Osteoblast (primary cell): Measurements from ENCODE around the gene TMEM176B. TPM values are rescaled to one million over a fixed set of nuclear protein-coding genes. Genes with fewer than 3 reads are reported as not detected.
A peak's percentile ranks its signal among the peaks of the same experiment; 100 is the strongest.

Source experiments
- DNase-seq: peaks from one replicate; pipeline ENCODE4 v3.0.0; 2011; ENCODE audit warnings: low spot score, mixed read lengths; ENCODE audit not compliant: insufficient read length; ENCODE audit errors: missing footprints
- H2AFZ ChIP-seq: 2 replicates; pipeline ENCODE4 v1.6.0; 2011; ENCODE audit warnings: mild to moderate bottlenecking, low read length
- H3K27ac ChIP-seq: 2 replicates; pipeline ENCODE4 v1.5.1; 2011; ENCODE audit warnings: mild to moderate bottlenecking, low read depth, low read length, moderate library complexity
- H3K27me3 ChIP-seq: 2 replicates; pipeline ENCODE4 v1.6.0; 2012; ENCODE audit warnings: mild to moderate bottlenecking, control low read depth, inconsistent platforms, low read length, moderate library complexity; ENCODE audit not compliant: insufficient read depth
- H3K36me3 ChIP-seq: 2 replicates; pipeline ENCODE4 v1.5.1; 2011; ENCODE audit warnings: mild to moderate bottlenecking, low read length, control low read depth, moderate library complexity; ENCODE audit not compliant: insufficient read depth
- H3K4me1 ChIP-seq: 2 replicates; pipeline ENCODE4 v1.5.1; 2011; ENCODE audit warnings: mild to moderate bottlenecking, low read length, control low read depth, moderate library complexity; ENCODE audit not compliant: insufficient read depth
- H3K4me2 ChIP-seq: 2 replicates; pipeline ENCODE4 v1.6.0; 2011; ENCODE audit warnings: mild to moderate bottlenecking, low read length; ENCODE audit not compliant: insufficient read depth
- H3K4me3 ChIP-seq: fragments of 200-600 bp; sonication (generic); 3 replicates; pipeline ENCODE4 v1.5.1; 2012; ENCODE audit warnings: mild to moderate bottlenecking, low read length, inconsistent platforms; ENCODE audit not compliant: insufficient read depth
- H3K79me2 ChIP-seq: 2 replicates; pipeline ENCODE4 v1.6.0; 2012; ENCODE audit warnings: mild to moderate bottlenecking, low read length, control low read depth, inconsistent platforms; ENCODE audit not compliant: insufficient read depth
- H3K9me3 ChIP-seq: 2 replicates; pipeline ENCODE4 v1.5.1; 2011; ENCODE audit warnings: low read depth, low read length, control low read depth
- H4K20me1 ChIP-seq: 2 replicates; pipeline ENCODE4 v1.6.0; 2012; ENCODE audit warnings: mild to moderate bottlenecking, low read length, control low read depth; ENCODE audit not compliant: insufficient read depth
- total RNA-seq: library from RNA; depleted of rRNA; stranded (reverse); fragments of >200 nt; gene quantifications from 2 replicates; pipeline ENCODE4 v1.2.3, GENCODE V29; 2012
- TF ChIP-seq, protein P1 (sequence below): IDR thresholded peaks from 2 replicates; pipeline ENCODE4 v1.5.1; 2011; ENCODE audit warnings: mild to moderate bottlenecking, low read depth, low read length, moderate library complexity; ENCODE audit errors: extremely low read depth

Gene TMEM176B
- total RNA-seq, 1 donor: 0.72 TPM

GRCh38 chr7:150831851-150832250, 31.7 kb upstream of the TMEM176B start:
- TF ChIP-seq, protein P1, sequence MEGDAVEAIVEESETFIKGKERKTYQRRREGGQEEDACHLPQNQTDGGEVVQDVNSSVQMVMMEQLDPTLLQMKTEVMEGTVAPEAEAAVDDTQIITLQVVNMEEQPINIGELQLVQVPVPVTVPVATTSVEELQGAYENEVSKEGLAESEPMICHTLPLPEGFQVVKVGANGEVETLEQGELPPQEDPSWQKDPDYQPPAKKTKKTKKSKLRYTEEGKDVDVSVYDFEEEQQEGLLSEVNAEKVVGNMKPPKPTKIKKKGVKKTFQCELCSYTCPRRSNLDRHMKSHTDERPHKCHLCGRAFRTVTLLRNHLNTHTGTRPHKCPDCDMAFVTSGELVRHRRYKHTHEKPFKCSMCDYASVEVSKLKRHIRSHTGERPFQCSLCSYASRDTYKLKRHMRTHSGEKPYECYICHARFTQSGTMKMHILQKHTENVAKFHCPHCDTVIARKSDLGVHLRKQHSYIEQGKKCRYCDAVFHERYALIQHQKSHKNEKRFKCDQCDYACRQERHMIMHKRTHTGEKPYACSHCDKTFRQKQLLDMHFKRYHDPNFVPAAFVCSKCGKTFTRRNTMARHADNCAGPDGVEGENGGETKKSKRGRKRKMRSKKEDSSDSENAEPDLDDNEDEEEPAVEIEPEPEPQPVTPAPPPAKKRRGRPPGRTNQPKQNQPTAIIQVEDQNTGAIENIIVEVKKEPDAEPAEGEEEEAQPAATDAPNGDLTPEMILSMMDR: no peak
- no peaks in the 10 kb centered on the region for H3K36me3 ChIP-seq
- H2AFZ ChIP-seq: no peak overlapping the region
- peak; percentile 17 for DNase-seq
- no peaks in the 10 kb centered on the region for H3K79me2 ChIP-seq
- no peaks in the 10 kb centered on the region for H3K9me3 ChIP-seq
- H3K4me3 ChIP-seq: no peak overlapping the region
- no peaks in the 10 kb centered on the region for H4K20me1 ChIP-seq
- no peak overlapping the region for H3K27ac ChIP-seq
- no peaks in the 10 kb centered on the region for H3K27me3 ChIP-seq
- H3K4me1 ChIP-seq: no peaks in the 10 kb centered on the region
- no peak overlapping the region for H3K4me2 ChIP-seq

- H3K4me2 ChIP-seq: no peak overlapping the region
- H3K4me3 ChIP-seq: no peak overlapping the region
- H3K27ac ChIP-seq: no peak overlapping the region
- TF ChIP-seq, protein P1: no peak
- H2AFZ ChIP-seq: no peak overlapping the region
- H4K20me1 ChIP-seq: no peaks in the 10 kb centered on the region
- DNase-seq: peak; percentile 22
- H3K4me1 ChIP-seq: no peaks in the 10 kb centered on the region
- no peaks in the 10 kb centered on the region for H3K79me2 ChIP-seq
- no peaks in the 10 kb centered on the region for H3K36me3 ChIP-seq
- no peaks in the 10 kb centered on the region for H3K27me3 ChIP-seq
- H3K9me3 ChIP-seq: no peaks in the 10 kb centered on the region
These were observed 30.8 kb upstream of the TMEM176B start for GRCh38 chr7:150830937-150831336.

DNA sequence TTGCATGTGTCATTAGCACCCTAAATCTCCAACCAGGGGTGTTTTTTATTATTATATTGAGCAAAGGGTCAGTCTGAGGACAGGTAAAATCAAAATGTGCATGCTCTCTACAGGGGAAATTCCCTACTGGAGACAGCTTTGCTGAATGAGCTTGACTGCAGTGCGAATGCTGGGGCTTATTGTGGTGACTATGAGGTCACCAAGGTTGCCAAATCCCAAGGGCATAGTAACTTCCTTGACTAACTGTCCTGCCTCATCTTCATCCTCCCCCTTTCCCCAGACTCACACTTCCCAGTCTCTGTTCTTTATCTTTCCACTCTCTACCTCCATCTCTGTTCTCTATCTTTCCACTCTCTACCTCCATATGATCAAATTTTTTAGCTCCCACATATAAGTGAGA, 29.3 kb upstream of the TMEM176B start:
- Histone ChIP-seq H2AFZ (no peak overlapping the region), H3K9me3 (no peaks in the 10 kb centered on the region), H3K4me2 (no peak overlapping the region), H4K20me1 (no peaks in the 10 kb centered on the region), H3K27ac (no peak overlapping the region), H3K79me2 (no peaks in the 10 kb centered on the region), H3K4me1 (no peaks in the 10 kb centered on the region), H3K36me3 (no peaks in the 10 kb centered on the region), H3K4me3 (no peak overlapping the region), H3K27me3 (no peaks in the 10 kb centered on the region)
- no peak for DNase-seq
- TF ChIP-seq, protein P1: no peak

GRCh38 chr7:150828384-150828783, 28.2 kb upstream of the TMEM176B start:
- Histone ChIP-seq H3K9me3 (no peaks in the 10 kb centered on the region), H3K79me2 (no peaks in the 10 kb centered on the region), H3K27me3 (no peaks in the 10 kb centered on the region), H2AFZ (no peak overlapping the region), H3K27ac (no peak overlapping the region), H3K4me2 (no peak overlapping the region), H3K36me3 (no peaks in the 10 kb centered on the region), H3K4me3 (no peak overlapping the region), H4K20me1 (no peaks in the 10 kb centered on the region), H3K4me1 (no peaks in the 10 kb centered on the region)
- TF ChIP-seq, protein P1: no peak
- DNase-seq: no peak
